ENCODE results near the gene OAS1. TPM values are rescaled to one million over a fixed set of nuclear protein-coding genes. Genes with fewer than 3 reads are reported as not detected.

OAS1 gene
- total and polyA plus RNA-seq, 2 of the 8 experiments (the other 6 are each of a cell fraction or from before 2014, with no cell fraction given) = 0.23 TPM; not detected in 1

DNA sequence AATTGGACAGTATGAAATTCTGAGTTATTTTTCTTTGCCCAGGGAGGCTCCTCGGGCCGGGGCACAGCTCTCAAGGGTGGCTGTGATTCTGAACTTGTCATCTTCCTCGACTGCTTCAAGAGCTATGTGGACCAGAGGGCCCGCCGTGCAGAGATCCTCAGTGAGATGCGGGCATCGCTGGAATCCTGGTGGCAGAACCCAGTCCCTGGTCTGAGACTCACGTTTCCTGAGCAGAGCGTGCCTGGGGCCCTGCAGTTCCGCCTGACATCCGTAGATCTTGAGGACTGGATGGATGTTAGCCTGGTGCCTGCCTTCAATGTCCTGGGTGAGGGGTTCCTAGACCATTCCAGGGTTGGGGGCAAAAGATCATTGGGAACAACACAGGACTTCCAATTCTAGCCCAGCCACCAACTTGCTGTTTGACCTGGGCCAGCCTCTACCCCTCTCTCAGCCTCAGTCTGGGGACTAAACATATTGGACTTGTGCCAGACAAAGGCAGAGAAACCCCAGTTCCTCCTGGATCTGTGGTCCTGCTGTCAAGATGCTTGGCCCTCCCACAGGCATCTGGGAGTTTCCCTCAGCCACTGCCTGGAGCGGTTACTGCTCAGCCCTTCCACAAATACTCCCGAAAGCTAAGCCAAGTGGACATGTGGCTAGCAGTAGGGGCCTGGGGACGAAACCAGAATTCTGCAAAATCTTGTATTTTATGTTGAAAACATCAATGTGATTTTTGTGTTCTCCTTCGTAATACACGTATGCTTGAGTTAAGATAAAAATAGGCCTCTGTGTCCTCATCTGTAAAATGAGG is 35.0 kb downstream of the OAS1 start (continued):
- TF ChIP-seq CBX8 (IDR thresholded peaks at IDR 0.05; ENCODE audit: borderline replicate concordance, low read depth, low read length) (no peak), SP1 (IDR thresholded peaks at IDR 0.05; ENCODE audit: low read depth, low read length) (no peak)
